Vagina (tissue), 2 donors: ENCODE results near the gene STH.

Source experiments
- POLR2A ChIP-seq, 2 donors: fragments of 450-650 bp; IDR thresholded peaks; one replicate each; pipeline ENCODE4 v1.6.1; 2017; ENCODE audit warnings: antibody characterized with exemption in 2 of 2, mild to moderate bottlenecking in 2 of 2, moderate library complexity in 2 of 2
- TF ChIP-seq, protein P1 (sequence below), 3 experiments: fragments of 450-650 bp in 2 of 3; fragments of 200-600 bp in 1 of 3; sonication (generic) in 1 of 3; IDR thresholded peaks; one replicate each; pipeline ENCODE4 v1.5.1; 2017 to 2019; ENCODE audit warnings: antibody characterized with exemption in 3 of 3, mild to moderate bottlenecking in 2 of 3, moderate library complexity in 2 of 3

- TF ChIP-seq, protein P1, sequence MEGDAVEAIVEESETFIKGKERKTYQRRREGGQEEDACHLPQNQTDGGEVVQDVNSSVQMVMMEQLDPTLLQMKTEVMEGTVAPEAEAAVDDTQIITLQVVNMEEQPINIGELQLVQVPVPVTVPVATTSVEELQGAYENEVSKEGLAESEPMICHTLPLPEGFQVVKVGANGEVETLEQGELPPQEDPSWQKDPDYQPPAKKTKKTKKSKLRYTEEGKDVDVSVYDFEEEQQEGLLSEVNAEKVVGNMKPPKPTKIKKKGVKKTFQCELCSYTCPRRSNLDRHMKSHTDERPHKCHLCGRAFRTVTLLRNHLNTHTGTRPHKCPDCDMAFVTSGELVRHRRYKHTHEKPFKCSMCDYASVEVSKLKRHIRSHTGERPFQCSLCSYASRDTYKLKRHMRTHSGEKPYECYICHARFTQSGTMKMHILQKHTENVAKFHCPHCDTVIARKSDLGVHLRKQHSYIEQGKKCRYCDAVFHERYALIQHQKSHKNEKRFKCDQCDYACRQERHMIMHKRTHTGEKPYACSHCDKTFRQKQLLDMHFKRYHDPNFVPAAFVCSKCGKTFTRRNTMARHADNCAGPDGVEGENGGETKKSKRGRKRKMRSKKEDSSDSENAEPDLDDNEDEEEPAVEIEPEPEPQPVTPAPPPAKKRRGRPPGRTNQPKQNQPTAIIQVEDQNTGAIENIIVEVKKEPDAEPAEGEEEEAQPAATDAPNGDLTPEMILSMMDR (IDR thresholded peaks at IDR 0.05), result no peak
- no peak for TF ChIP-seq POLR2A (IDR thresholded peaks at IDR 0.05)
Measured at GRCh38 chr17:45965812-45966211, 33.2 kb upstream of the STH start.
